GM12891 (cell line): ENCODE measurements around the gene GFRA1.

Experiments
- POLR2A ChIP-seq: IDR thresholded peaks from 2 replicates; pipeline ENCODE4 v1.6.1; 2011; ENCODE audit warnings: low read depth, low read length, control low read depth
- POLR2AphosphoS5 ChIP-seq: IDR thresholded peaks from 2 replicates; pipeline ENCODE4 v1.6.1; 2011; ENCODE audit warnings: low read depth, low read length, control low read depth
- POU2F2 ChIP-seq: IDR thresholded peaks from 2 replicates; pipeline ENCODE4 v1.6.1; 2011; ENCODE audit warnings: low read depth, mild to moderate bottlenecking, control low read depth, low read length, moderate library complexity
- SPI1 ChIP-seq: IDR thresholded peaks from 2 replicates; pipeline ENCODE4 v1.6.1; 2011; ENCODE audit warnings: low read depth, low read length, control low read depth
- TAF1 ChIP-seq: IDR thresholded peaks from 2 replicates; pipeline ENCODE4 v1.6.1; 2011; ENCODE audit warnings: low read depth, low read length, control low read depth

DNA sequence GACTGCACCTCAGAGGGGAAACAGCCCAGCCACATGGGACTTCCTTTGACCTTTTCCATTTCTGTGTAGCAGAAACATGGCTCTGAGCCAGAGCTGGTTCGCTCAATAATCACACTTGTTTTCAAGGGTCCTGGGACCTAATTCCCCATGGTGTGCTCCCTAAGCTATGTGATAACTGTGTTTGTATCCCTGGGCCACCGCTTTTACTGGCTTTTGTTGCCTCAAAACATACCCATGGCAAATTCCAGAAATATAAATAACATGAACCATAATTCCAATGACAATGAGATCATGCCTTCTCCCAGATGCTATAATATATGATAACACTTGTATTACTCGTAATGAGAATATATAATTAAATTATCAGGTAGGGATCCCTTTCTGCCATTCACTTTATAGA lies 196.4 kb downstream of the GFRA1 start:
- no peak for TF ChIP-seq POLR2A
- no peak for TF ChIP-seq POLR2AphosphoS5
- TF ChIP-seq POU2F2, result no peak
- no peak for TF ChIP-seq TAF1
- TF ChIP-seq SPI1, result no peak
